ENCODE results near the gene TENM4.

- no peak for TF ChIP-seq CTCF (IDR thresholded peaks at IDR 0.05)
- no peak for TF ChIP-seq POLR2A (IDR thresholded peaks at IDR 0.05)
These were observed 48.7 kb downstream of the TENM4 start for GRCh38 chr11:79392161-79392560.

Measured in heart left ventricle (tissue), 13 donors.